Esophagus muscularis mucosa (tissue), 3 donors: ENCODE measurements around the gene TACR2.

Experiments used
- EP300 ChIP-seq: sonication (generic); formaldehyde crosslinking; IDR thresholded peaks from one replicate; pipeline ENCODE4 v1.6.1; 2017; ENCODE audit warnings: antibody characterized with exemption
- POLR2A ChIP-seq: fragments of 450-650 bp; IDR thresholded peaks from one replicate; pipeline ENCODE4 v1.6.1; 2017; ENCODE audit warnings: antibody characterized with exemption, moderate library complexity, mild to moderate bottlenecking, low read depth
- POLR2AphosphoS5 ChIP-seq, 2 donors: sonication (generic); formaldehyde crosslinking; IDR thresholded peaks; one replicate each; pipeline ENCODE4 v1.6.1; 2017; ENCODE audit warnings: antibody characterized with exemption in 2 of 2

- no peak for TF ChIP-seq POLR2A
- peak; percentile 17 to 51 for TF ChIP-seq POLR2AphosphoS5 (IDR thresholded peaks at IDR 0.05)
- TF ChIP-seq EP300, result no peak
Measured at GRCh38 chr10:69458430-69459100, 41.8 kb upstream of the TACR2 start.
